Lung (tissue), 12 donors: ENCODE data around the gene PDE2A. TPM values are rescaled to one million over a fixed set of nuclear protein-coding genes. Genes with fewer than 3 reads are reported as not detected.

Experiments
- ATAC-seq: fragments of 200-7000 bp; cut with Tn5 transposase; one replicate; pipeline ENCODE4 v1.9.1; 2020; ENCODE audit warnings: moderate number of reproducible peaks; ENCODE audit not compliant: insufficient read depth, low FRiP score
- DNase-seq, 3 donors: peaks; one replicate each; pipeline ENCODE4 v3.0.0-alpha.2; 2013 to 2017
- H3K27ac ChIP-seq, 2 donors: one replicate each; pipeline ENCODE4 v1.5.1; 2013; ENCODE audit warnings: mild to moderate bottlenecking in 2 of 2, moderate library complexity in 2 of 2, control low read depth in 1 of 2, inconsistent platforms in 1 of 2, low read depth in 1 of 2, low read length in 1 of 2
- H3K27me3 ChIP-seq, 3 donors: one replicate each; pipeline ENCODE4 v1.5.1; 2013; ENCODE audit warnings: low read length in 2 of 3; ENCODE audit not compliant: control insufficient read depth in 3 of 3, insufficient read depth in 3 of 3
- H3K36me3 ChIP-seq, 4 donors: one replicate each; pipeline ENCODE4 v1.5.1; 2013; ENCODE audit warnings: low read length in 4 of 4, mild to moderate bottlenecking in 1 of 4, moderate library complexity in 1 of 4; ENCODE audit not compliant: control insufficient read depth in 4 of 4, insufficient read depth in 4 of 4
- H3K4me1 ChIP-seq, 5 donors: one replicate each; pipeline ENCODE4 v1.5.1; 2013; ENCODE audit warnings: low read length in 5 of 5, mild to moderate bottlenecking in 2 of 5, moderate library complexity in 1 of 5; ENCODE audit not compliant: control insufficient read depth in 5 of 5, insufficient read depth in 5 of 5
- H3K4me3 ChIP-seq: one replicate; pipeline ENCODE4 v1.5.1; 2013; ENCODE audit warnings: mild to moderate bottlenecking, control low read depth, moderate library complexity
- H3K9ac ChIP-seq, 2 donors: one replicate each; pipeline ENCODE4 v1.5.1; 2013; ENCODE audit warnings: low read length in 2 of 2, control low read depth in 1 of 2; ENCODE audit not compliant: insufficient read depth in 1 of 2
- H3K9me3 ChIP-seq, 4 donors: one replicate each; pipeline ENCODE4 v1.5.1; 2013; ENCODE audit warnings: low read length in 3 of 4, mild to moderate bottlenecking in 1 of 4, moderate library complexity in 1 of 4; ENCODE audit not compliant: control insufficient read depth in 4 of 4, insufficient read depth in 3 of 4
- WGBS, 2 donors: extraction: QIAGEN DNeasy Blood & Tissue Kit; methylation state at CpG; one replicate each; pipeline ENCODE4 v1.1.7; 2013; 5-methylcytosine and 5-hydroxymethylcytosine counted together
- polyA plus RNA-seq, 2 donors: library from polyadenylated mRNA; stranded (reverse); fragments of 200-250 nt; gene quantifications; one replicate each; pipeline ENCODE4 v1.2.1, GENCODE V29; 2013
- total RNA-seq, 2 donors: library from RNA; depleted of rRNA in 1 of 2; stranded (reverse); fragments of >200 nt in 1 of 2; gene quantifications; one replicate each; pipeline ENCODE4 v1.2.1, GENCODE V29; 2014 to 2021
- TF ChIP-seq, protein P1 (sequence below): IDR thresholded peaks from 2 replicates; pipeline ENCODE4 v1.5.1; 2012; ENCODE audit warnings: mild to moderate bottlenecking; ENCODE audit errors: control extremely low read depth, extremely low read depth
- donor health status: control.
- donor health status: control.
- donor health status: Bipolar disorder and iron deficiency.
- donor health status: healthy.
- donor health status: DM: yes; HTN: yes; CAD: no.

The PDE2A gene
- total and polyA plus RNA-seq, 4 donors, result 7.7 to 20.5 (median 12.7) TPM

DNA sequence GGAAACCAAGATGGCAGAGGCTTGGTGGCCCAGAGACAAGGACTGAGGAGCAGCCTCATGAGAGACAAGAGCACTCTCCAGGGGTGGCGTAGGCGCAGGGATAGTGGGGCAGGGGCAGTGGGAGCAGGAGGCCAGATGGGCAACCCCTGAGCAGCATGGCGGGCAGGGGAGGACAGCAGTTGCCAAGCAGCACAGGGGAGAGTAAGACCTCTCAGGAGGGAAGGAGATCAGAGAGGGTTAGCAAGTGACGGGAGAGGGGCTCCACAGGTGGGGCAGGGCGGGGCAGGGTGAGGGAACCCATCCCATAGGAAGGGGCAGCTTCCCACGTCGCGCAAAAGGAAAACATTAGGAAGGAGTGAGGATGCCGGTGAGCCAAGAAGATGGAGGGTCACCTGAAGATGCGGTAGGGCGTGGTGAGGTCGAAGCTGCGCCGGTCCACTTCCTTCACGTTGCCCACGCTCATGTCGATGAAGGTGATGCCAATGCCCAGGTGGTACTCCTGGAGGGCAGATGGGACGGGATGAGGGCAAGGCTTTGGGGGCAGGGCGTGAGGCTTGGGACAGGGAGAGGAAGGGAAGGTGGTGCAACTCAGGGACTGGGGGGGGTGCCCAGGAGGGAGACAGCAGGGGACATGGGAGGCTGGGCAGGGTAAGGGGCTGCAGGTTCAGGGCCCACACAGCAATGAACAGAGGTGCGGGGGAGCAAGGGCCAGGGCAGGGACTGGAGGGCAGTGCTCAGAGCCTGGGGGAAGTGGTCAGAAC lies 35.4 kb upstream of the PDE2A start:
- H3K36me3 ChIP-seq, result peaks cover 0 to 73% (median 29%) of the 10 kb centered on the region in 4 donors
- no peak for DNase-seq

DNA sequence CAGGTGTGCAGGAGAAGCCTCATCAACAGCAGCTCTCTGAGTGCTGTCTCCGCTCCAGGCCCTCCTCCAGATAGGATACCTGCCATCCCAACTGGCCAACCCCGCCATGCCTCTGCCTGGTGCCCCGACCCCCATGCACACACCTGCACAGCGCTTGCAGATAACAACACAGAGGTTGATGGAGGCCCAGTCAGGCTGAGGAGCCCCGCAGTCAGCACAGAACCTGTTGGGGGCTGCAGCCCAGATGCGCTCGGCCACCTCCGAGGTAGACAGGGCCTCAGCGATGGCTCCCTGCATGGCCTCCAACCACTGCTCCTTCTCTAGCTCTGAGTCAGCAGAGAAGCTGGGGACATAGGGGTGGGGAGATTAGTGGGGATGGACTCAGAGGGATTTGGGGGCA lies 32.8 kb upstream of the PDE2A start:
- no peak overlapping the region for H3K9ac ChIP-seq
- H3K27ac ChIP-seq, result no peak overlapping the region
- 96 to 98% methylated on average over 9 of the region's 9 CpGs for WGBS, 2 donors
- ATAC-seq (no peak), DNase-seq (no peak)
- H3K9me3 ChIP-seq, result no peaks in the 10 kb centered on the region
- peaks cover 0 to 90% (median 29%) of the 10 kb centered on the region in 4 donors for H3K36me3 ChIP-seq
- no peak overlapping the region for H3K4me3 ChIP-seq
- H3K4me1 ChIP-seq, result peaks cover 0 to 52% (median 14%) of the 10 kb centered on the region in 5 donors
- no peaks in the 10 kb centered on the region for H3K27me3 ChIP-seq
- TF ChIP-seq, protein P1, sequence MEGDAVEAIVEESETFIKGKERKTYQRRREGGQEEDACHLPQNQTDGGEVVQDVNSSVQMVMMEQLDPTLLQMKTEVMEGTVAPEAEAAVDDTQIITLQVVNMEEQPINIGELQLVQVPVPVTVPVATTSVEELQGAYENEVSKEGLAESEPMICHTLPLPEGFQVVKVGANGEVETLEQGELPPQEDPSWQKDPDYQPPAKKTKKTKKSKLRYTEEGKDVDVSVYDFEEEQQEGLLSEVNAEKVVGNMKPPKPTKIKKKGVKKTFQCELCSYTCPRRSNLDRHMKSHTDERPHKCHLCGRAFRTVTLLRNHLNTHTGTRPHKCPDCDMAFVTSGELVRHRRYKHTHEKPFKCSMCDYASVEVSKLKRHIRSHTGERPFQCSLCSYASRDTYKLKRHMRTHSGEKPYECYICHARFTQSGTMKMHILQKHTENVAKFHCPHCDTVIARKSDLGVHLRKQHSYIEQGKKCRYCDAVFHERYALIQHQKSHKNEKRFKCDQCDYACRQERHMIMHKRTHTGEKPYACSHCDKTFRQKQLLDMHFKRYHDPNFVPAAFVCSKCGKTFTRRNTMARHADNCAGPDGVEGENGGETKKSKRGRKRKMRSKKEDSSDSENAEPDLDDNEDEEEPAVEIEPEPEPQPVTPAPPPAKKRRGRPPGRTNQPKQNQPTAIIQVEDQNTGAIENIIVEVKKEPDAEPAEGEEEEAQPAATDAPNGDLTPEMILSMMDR, result no peak

More for the DNA sequence above, 35.4 kb upstream of the PDE2A start:
- Histone ChIP-seq H3K4me1 (peaks cover 0 to 39% (median 16%) of the 10 kb centered on the region in 5 donors), H3K9me3 (no peaks in the 10 kb centered on the region), H3K27ac (no peak overlapping the region), H3K4me3 (no peak overlapping the region), H3K9ac (no peak overlapping the region), H3K27me3 (no peaks in the 10 kb centered on the region)
- no peak for ATAC-seq
- WGBS, 2 donors, result 93 to 97% methylated on average over 20 of the region's 20 CpGs
- TF ChIP-seq, protein P1, result no peak

DNA sequence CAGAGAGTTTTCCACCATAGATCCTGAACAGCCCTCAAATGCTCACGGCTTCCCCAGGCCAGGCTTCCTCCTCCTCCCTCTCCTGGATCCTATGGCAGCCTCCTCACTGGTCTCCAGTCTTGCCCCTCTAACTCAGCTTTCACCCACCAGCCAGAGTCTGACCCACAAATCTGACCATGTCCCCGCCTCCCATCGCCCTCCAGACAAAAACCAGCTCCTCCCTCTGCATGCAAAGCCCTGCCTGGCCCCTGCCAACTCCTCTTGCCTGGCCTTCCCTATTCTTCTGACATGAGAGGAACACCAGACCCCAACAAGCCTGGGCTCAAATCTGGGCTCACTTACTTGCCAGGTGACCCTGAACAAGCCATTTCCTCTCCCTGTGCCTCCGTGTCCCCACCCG lies 32.4 kb upstream of the PDE2A start:
- Histone ChIP-seq H3K9ac (no peak overlapping the region), H3K36me3 (peaks cover under 1 to 90% (median 27%) of the 10 kb centered on the region in 4 donors), H3K9me3 (no peaks in the 10 kb centered on the region), H3K4me3 (no peak overlapping the region), H3K27me3 (no peaks in the 10 kb centered on the region), H3K4me1 (peaks cover 0 to 52% (median 13%) of the 10 kb centered on the region in 5 donors), H3K27ac (no peak overlapping the region)
- DNase-seq (no peak), ATAC-seq (no peak)
- WGBS, 2 donors, result 91 to 92% methylated on average over 5 of the region's 5 CpGs
- TF ChIP-seq, protein P1, result no peak
